Activated CD8-positive, alpha-beta memory T cell treated with anti-CD3 and anti-CD28 coated beads, Interleukin-2, amount 50 U/mL, for 1 hour (primary cell): ENCODE results near the gene SLC15A5.

Experiments
- DNase-seq: peaks from one replicate; pipeline ENCODE4 v3.0.0-alpha.2; 2020; ENCODE audit errors: extremely low read depth

SLC15A5 gene

GRCh38 chr12:16260206-16260605 lies 17.3 kb downstream of the SLC15A5 start:
- no peak for DNase-seq

GRCh38 chr12:16258963-16259362 lies 18.5 kb downstream of the SLC15A5 start:
- DNase-seq, result no peak

DNA sequence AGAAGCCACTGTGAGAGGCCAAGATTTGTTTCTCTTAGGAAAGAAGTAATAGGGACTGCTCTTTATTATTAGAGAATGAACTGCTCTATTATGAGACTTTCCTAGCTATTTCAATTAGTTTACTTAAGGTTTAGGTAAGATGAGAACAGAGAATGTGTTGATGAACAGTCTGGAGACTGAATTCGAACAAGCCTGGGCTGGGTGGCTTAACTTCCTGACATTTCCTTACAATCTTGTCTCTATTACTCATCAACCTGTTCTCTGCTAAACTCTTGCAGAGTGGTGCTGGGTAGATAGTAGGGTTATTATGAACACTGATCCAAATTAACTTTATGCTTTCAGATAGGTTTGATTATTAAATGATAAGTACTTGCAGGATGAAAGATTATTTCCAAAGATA lies 31.2 kb downstream of the SLC15A5 start:
- DNase-seq, result no peak

- DNase-seq, result no peak
Measured at GRCh38 chr12:16245209-16245608, 32.3 kb downstream of the SLC15A5 start.

- no peak for DNase-seq
Measured at GRCh38 chr12:16243487-16244412, 33.7 kb downstream of the SLC15A5 start.

DNA sequence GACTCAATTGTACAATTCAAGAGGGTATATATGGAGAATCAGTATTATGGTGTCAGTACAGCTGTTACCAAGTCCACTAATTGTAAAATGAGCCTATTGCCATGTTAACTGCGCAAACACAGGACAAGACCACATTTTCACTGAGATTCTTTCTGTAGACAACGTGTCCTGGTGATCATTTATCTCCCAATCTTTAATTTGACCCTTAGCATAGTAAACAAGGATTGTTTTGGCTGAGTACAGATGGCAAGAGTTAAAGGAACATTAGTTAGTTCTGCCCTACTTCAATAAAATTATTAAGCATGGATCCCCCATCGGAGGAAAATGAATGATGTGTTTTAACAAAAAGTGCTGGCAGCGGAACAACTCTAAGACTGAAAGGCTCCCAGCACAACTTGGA lies 36.1 kb downstream of the SLC15A5 start:
- DNase-seq, result no peak

DNA sequence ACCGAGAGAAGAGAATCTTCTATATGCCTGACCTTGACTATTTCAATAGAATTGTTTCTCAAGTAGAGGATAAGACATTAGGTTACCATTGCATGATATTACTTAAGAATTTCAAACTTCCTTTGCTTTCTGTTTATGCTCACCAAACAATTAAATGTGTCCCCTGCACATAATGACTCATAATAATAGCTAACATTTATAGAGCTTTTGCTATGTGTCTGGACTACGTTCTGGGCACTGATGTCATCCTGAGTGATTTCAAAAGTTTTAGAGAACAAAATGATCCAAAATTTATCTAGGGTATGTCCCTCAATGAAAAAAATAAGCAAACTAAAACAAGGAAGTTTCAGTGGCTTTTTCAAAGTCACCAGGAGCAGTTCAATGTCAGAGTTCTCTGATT lies 38.8 kb downstream of the SLC15A5 start:
- no peak for DNase-seq

DNA sequence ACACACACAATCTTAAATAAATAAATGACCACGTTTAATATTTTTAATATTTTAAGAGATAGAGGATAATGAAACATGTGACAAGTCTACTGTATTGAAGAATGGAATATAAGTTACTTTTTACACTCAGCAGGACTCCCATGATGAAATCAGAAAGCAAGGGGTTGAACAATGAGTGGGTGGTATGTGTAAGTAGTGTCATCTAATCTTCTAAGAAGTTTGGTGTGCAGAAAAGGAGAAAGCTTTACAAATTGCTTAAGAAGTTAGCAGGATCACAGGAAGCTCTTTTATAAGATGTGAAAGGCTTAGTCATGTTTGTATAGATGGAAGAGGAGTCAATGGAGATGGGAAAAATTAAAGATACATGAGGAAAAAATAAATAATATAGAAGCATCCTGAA lies 47.8 kb downstream of the SLC15A5 start:
- DNase-seq, result no peak

DNA sequence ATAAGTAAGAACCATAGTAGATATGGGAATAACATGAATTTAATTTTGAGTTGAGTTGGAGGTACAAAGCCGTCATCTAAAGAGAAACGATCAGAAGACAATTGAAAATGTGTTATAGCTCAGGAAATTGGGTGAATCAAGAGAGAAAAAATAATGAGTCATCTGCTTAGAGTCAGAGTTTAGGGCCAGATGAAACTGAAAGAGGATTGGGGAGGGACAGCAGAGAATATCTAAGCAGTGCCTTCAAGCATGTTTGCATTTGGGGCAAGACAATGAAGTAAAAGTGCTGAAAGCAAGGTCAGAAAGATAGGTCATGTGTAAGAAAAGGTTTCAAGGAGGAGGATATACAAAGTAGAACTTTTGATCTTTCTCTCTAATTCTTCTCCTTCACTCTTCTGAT lies 49.4 kb downstream of the SLC15A5 start:
- no peak for DNase-seq

GRCh38 chr12:16225692-16226091 lies 51.8 kb downstream of the SLC15A5 start:
- no peak for DNase-seq

DNA sequence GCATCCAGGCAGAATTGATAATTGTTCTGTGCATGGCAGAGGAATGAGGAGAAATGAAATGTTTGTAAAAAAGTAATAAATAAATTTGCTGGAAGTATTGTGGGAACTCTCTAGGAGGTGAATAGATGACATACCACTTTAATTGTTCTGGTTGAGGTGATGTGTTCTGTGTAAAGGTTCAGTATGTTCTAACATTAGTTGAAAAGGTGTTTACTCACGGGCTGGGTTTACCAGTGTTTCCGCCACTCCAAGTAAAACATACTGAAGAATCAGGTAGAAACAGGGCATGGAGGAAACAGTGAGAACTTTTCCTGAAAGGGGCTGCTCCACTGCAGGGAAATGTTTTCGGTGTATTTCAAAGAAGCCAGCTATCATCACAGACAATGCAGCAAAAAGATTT lies 53.3 kb downstream of the SLC15A5 start:
- no peak for DNase-seq

DNA sequence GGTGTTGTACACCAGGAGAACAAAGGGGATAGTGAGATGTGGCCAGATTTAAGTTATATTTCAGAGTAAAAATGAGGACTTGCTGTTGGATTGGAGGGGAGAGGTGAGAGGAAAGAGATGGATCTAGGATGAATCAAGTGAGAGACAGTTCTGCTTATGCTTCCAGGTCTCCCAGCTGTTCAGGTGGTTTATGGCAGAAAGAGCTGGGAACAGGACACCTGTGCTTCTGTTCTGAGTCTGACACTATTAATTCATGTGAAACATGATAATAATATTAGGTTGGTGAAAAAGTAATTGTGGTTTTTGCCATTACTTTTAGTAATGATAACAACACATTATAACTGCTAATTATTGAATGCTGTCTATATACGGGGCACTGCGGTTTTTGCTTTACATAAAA lies 55.7 kb downstream of the SLC15A5 start:
- no peak for DNase-seq

DNA sequence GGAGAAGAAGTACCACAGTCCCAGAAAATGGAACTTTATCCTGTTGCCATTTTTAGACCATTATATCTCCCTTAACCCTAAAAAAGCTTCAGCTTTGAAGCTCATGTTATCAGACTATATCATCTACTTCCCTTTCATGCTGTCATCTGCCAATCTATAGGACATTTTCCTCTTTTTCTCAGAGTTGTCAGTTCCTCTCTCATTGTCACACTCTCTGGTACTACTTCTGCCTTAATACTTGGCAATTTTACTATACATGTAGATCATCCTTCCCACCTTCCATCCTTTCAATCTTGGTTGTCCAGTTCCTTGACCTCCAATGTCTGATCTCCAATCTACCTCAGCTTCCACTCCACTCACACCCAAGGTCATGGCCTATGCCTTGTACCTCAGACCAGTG lies 57.4 kb downstream of the SLC15A5 start:
- no peak for DNase-seq

DNA sequence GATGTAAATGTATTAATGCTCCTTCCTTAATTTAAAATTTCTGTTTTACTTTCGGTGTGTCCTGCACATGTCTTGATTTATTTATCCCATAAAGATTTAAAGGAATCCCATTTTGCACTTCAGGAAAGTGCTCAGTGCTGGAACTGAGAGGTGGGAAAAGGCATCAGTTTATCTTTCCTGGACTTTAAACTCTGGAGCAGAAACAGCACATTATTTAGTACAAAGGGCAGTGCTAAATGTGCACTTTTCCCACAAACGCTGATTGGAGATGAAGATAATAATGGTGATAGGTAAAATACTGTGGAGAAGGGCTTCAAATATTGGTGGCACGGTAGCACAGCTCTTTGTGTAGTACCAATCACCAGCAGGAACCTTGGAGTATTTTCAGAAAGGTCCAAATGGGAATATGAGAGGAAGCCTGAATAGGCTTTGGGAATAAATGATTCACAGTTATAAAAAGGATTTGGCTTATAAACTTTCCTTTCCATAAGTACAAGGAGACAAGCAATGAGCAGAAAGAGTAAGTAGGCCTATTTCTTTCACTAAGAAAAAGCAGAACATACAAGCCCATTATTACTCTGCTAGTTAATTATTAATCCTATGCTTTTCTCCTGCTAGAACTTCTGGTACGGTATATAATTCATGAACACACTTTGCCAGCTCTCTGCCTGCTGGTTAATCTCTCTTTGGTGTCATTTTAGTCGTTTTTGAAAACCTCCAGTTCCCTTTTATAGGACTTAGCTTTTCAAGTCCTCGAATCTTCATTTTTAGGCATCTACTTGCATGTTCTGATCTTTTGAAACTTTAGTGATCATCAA lies 58.3 kb downstream of the SLC15A5 start:
- no peak for DNase-seq

DNA sequence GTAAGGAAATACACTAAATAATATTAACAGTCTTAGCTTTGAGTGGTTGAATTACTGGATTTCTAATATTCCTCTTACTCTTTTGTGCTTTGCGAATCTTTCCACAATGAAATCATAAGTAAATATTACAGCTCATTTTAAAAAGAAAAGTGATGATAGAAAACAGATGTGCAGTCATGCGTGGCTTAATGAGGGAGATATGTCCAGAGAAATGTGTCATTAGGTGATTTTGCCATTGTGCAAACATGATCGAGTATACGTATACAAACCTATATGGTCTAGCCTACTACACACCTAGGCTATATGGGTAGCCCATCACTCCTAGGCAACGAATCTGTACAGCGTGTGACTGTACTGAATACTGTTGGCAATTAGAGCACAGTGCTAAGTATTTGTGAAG lies 59.3 kb downstream of the SLC15A5 start:
- no peak for DNase-seq

- no peak for DNase-seq
Measured at GRCh38 chr12:16211731-16212130, 65.8 kb downstream of the SLC15A5 start.

DNA sequence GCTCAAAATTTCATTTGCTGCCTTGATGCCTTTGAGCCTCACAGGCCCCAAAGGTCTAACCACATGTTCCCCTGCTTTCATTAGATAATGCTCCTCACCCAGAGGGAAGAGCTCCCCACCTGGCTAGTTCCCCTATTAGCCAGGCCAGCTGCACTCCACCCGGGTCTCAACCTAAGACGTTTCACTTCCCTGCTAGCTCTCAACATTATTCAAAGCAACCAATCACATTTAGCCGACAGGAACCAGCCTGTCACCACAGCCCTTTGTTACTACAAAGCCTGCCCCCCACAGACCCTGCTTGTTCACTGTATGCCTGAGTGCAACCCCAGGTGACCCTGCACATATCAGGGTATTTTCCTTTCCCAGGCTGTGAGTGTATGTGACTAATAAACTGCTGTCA lies 78.6 kb downstream of the SLC15A5 start:
- no peak for DNase-seq

DNA sequence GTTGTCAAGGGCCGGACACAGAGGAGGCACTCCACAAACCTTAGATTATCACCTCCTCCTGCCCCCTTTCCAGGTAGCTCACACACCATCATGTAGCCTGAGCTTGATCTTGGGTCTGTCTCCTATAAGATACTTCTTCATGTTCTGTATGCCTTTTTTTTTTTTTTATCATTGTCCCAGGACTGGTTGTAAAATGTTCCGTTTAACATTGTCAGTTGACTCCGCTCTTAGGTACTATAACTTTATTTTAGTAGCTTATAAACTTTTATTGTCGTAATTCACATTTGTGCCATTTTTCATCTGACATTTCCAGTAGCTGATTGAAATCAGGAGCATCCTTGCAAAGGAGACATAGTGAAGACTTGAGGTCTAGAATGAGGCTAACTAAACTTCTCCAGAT lies 79.9 kb downstream of the SLC15A5 start:
- no peak for DNase-seq

- no peak for DNase-seq
Measured at GRCh38 chr12:16189849-16190248, 87.6 kb downstream of the SLC15A5 start.

DNA sequence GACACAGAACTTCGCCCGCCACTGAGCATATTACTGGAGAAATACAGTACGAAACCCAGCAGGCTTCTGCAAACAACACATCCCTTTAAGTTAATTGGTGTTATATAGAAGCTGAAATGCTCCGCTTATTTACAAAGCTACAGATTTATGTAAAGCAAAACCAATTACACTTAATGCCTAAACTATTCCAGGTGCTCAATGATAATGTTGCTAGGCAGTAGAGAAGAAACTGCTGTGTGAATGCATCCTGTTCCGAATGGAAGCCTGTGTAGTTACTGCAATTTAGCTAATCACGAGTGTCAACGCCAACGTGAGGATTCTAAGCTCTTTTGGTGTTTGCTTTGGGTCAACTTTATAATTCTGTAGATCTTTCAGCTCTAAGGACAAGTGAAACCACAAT lies 89.8 kb downstream of the SLC15A5 start:
- DNase-seq, result no peak

DNA sequence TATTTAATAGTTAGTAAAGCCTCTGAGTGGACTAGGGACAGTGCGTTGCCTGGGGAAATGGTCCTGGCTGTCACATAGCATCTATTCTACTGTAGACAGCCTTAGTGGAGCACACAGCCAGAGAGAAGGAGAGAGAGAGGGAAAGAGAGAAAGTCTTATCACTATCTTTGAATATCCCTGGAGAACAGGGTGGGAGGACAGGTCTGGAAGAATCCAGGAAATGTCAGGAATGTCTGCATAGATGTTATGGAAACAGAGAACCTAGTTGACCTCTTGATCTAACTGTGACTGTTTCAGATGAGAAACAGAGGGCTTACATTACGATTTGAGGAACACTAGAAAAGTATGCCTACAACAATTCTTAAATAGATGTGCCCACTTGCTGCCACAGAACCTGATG lies 92.8 kb downstream of the SLC15A5 start:
- DNase-seq, result no peak

- no peak for DNase-seq
Measured at GRCh38 chr12:16183541-16183940, 93.9 kb downstream of the SLC15A5 start.

DNA sequence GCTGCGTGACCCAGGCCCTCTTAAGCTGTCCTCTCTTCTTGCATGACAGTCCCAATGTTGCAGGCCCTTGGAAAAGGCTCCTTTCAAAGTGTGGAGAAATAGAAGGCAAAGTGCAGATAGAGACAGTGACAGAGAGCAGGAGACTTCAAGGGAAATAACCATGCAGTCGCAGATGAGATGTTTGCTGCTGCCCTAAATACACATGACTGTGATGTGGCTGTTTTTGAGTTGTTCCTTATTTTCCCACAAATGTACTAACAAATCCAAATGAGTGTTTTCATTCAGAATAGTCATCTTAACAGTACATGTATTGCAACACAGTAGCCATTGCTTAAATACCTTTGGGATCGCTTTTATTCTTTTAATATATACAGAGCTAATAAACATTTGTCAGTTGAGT lies 101.6 kb downstream of the SLC15A5 start:
- DNase-seq, result no peak
